GM21825 (cell line): ENCODE results near the gene ITPR1.

Experiments used
- ATAC-seq: cut with Tn5 transposase; IDR thresholded peaks from one replicate; pipeline ENCODE4 v1.9.1; 2021; ENCODE audit warnings: mild to moderate bottlenecking, moderate library complexity; ENCODE audit not compliant: unreplicated experiment

The ITPR1 gene

GRCh38 chr3:4768021-4768420 lies 274.9 kb downstream of the ITPR1 start:
- ATAC-seq: no peak

- no peak for ATAC-seq
Observed at GRCh38 chr3:4768521-4768920, 275.4 kb downstream of the ITPR1 start.

- no peak for ATAC-seq
Observed at GRCh38 chr3:4770561-4770960, 277.4 kb downstream of the ITPR1 start.

- ATAC-seq: no peak
Observed at GRCh38 chr3:4771243-4771642, 278.1 kb downstream of the ITPR1 start.

GRCh38 chr3:4772171-4772804 lies 279.1 kb downstream of the ITPR1 start:
- no peak for ATAC-seq

- ATAC-seq: no peak
Observed at GRCh38 chr3:4772858-4773257, 279.7 kb downstream of the ITPR1 start.

GRCh38 chr3:4773583-4773982 lies 280.4 kb downstream of the ITPR1 start:
- ATAC-seq: no peak

- ATAC-seq: no peak
Observed at GRCh38 chr3:4774531-4774930, 281.4 kb downstream of the ITPR1 start.

- peak; percentile 38 for ATAC-seq
Observed at GRCh38 chr3:4776399-4776979, 283.3 kb downstream of the ITPR1 start.

- ATAC-seq: peak; percentile 80
Observed at GRCh38 chr3:4776980-4777581, 283.9 kb downstream of the ITPR1 start.

- no peak for ATAC-seq
Observed at GRCh38 chr3:4778119-4778518, 285.0 kb downstream of the ITPR1 start.

- no peak for ATAC-seq
Observed at GRCh38 chr3:4778740-4779139, 285.6 kb downstream of the ITPR1 start.

- no peak for ATAC-seq
Observed at GRCh38 chr3:4780545-4780957, 287.4 kb downstream of the ITPR1 start.

- no peak for ATAC-seq
Observed at GRCh38 chr3:4782095-4782494, 288.9 kb downstream of the ITPR1 start.

GRCh38 chr3:4785551-4785950 lies 292.4 kb downstream of the ITPR1 start:
- no peak for ATAC-seq

GRCh38 chr3:4786431-4786830 lies 293.3 kb downstream of the ITPR1 start:
- no peak for ATAC-seq

- no peak for ATAC-seq
Observed at GRCh38 chr3:4791358-4791757, 298.2 kb downstream of the ITPR1 start.

GRCh38 chr3:4793311-4793710 lies 300.2 kb downstream of the ITPR1 start:
- no peak for ATAC-seq

- ATAC-seq: no peak
Observed at GRCh38 chr3:4794331-4794730, 301.2 kb downstream of the ITPR1 start.

- no peak for ATAC-seq
Observed at GRCh38 chr3:4794798-4795197, 301.6 kb downstream of the ITPR1 start.

GRCh38 chr3:4795905-4796304 lies 302.8 kb downstream of the ITPR1 start:
- no peak for ATAC-seq

- ATAC-seq: no peak
Observed at GRCh38 chr3:4797201-4797705, 304.1 kb downstream of the ITPR1 start.
